ENCODE data around the gene PIEZO2.

Gene PIEZO2

DNA sequence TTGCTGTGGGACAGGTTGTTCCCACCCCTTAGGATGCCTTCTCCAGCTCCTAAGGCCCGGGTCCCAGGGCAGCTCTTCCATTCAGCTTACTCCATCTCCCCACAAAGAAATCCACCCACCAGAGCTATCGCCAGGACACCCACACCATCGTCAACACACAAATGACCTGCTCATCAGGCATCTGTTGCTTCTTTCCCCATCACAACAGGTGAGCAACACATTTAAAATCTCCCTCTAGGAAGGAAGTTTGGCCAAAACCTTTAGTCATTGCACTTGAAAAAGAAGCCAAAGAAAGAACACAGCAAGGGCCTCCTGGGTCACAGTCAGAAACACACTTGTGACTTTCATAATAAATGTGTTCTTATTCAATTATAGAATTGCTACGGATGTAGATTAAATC lies 289.0 kb downstream of the PIEZO2 start:
- ATAC-seq: no peak
- no peak for TF ChIP-seq GLIS3 (CRISPR knock-in tag; IDR thresholded peaks at IDR 0.05)
- TF ChIP-seq, protein P1, sequence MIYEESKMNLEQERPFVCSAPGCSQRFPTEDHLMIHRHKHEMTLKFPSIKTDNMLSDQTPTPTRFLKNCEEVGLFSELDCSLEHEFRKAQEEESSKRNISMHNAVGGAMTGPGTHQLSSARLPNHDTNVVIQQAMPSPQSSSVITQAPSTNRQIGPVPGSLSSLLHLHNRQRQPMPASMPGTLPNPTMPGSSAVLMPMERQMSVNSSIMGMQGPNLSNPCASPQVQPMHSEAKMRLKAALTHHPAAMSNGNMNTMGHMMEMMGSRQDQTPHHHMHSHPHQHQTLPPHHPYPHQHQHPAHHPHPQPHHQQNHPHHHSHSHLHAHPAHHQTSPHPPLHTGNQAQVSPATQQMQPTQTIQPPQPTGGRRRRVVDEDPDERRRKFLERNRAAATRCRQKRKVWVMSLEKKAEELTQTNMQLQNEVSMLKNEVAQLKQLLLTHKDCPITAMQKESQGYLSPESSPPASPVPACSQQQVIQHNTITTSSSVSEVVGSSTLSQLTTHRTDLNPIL (CRISPR knock-in tag; IDR thresholded peaks at IDR 0.05; ENCODE audit: low read depth): no peak
- TF ChIP-seq ZFP30 (CRISPR knock-in tag; IDR thresholded peaks at IDR 0.05): no peak

DNA sequence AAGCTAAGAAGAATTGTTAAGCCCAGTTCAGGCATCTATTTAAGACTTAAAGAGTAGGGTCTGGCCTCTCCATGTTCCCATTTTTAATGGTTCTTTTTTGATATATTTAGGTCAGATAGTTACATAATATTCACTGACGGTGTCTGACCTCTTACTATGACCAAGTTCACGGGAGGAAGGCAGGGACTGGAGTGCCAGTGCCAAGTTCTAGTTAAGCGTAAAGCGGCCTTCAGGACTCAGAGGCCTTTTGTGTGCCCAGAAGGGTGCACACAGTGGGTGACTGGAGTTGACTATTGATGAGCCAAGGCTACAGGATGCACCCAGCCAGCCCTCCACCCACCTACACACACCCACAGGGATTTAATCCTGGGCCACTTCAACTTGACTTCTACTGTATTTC lies 290.9 kb downstream of the PIEZO2 start:
- no peak for ATAC-seq

DNA sequence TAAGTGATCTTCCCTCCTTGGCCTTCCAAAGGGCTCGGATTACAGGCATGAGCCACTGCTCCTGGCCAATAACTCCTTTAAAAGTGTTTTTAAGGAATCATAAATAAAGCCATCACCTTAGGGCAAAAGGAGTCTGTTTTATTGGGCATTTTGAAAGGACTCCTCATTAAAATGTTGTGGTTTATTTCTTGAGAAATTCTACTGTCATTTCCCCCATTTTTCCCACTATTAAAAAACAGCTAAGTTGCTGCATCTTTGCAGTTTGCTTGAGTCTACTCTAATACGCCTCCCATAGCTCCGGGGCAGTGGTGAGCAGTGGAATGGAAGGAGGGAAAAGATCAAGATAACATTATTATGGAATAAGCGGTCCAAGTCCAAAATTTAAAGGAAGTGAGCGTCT lies 293.2 kb downstream of the PIEZO2 start:
- ATAC-seq: no peak
- TF ChIP-seq, protein P2, sequence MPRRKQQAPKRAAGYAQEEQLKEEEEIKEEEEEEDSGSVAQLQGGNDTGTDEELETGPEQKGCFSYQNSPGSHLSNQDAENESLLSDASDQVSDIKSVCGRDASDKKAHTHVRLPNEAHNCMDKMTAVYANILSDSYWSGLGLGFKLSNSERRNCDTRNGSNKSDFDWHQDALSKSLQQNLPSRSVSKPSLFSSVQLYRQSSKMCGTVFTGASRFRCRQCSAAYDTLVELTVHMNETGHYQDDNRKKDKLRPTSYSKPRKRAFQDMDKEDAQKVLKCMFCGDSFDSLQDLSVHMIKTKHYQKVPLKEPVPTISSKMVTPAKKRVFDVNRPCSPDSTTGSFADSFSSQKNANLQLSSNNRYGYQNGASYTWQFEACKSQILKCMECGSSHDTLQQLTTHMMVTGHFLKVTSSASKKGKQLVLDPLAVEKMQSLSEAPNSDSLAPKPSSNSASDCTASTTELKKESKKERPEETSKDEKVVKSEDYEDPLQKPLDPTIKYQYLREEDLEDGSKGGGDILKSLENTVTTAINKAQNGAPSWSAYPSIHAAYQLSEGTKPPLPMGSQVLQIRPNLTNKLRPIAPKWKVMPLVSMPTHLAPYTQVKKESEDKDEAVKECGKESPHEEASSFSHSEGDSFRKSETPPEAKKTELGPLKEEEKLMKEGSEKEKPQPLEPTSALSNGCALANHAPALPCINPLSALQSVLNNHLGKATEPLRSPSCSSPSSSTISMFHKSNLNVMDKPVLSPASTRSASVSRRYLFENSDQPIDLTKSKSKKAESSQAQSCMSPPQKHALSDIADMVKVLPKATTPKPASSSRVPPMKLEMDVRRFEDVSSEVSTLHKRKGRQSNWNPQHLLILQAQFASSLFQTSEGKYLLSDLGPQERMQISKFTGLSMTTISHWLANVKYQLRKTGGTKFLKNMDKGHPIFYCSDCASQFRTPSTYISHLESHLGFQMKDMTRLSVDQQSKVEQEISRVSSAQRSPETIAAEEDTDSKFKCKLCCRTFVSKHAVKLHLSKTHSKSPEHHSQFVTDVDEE (CRISPR knock-in tag; IDR thresholded peaks at IDR 0.05): no peak
- no peak for TF ChIP-seq ZC3H10 (CRISPR knock-in tag; IDR thresholded peaks at IDR 0.05)
- TF ChIP-seq, protein P3, sequence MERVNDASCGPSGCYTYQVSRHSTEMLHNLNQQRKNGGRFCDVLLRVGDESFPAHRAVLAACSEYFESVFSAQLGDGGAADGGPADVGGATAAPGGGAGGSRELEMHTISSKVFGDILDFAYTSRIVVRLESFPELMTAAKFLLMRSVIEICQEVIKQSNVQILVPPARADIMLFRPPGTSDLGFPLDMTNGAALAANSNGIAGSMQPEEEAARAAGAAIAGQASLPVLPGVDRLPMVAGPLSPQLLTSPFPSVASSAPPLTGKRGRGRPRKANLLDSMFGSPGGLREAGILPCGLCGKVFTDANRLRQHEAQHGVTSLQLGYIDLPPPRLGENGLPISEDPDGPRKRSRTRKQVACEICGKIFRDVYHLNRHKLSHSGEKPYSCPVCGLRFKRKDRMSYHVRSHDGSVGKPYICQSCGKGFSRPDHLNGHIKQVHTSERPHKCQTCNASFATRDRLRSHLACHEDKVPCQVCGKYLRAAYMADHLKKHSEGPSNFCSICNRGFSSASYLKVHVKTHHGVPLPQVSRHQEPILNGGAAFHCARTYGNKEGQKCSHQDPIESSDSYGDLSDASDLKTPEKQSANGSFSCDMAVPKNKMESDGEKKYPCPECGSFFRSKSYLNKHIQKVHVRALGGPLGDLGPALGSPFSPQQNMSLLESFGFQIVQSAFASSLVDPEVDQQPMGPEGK (CRISPR knock-in tag; IDR thresholded peaks at IDR 0.05; ENCODE audit: borderline replicate concordance): no peak
- TF ChIP-seq PPARA (CRISPR knock-in tag; IDR thresholded peaks at IDR 0.05; ENCODE audit: borderline replicate concordance): no peak
- TF ChIP-seq OSR1 (CRISPR knock-in tag; IDR thresholded peaks at IDR 0.05): no peak
- TF ChIP-seq ESRRG (CRISPR knock-in tag; IDR thresholded peaks at IDR 0.05): no peak
- TF ChIP-seq CSDC2 (CRISPR knock-in tag; IDR thresholded peaks at IDR 0.05): no peak
- TF ChIP-seq TCF4 (CRISPR knock-in tag; IDR thresholded peaks at IDR 0.05; ENCODE audit: borderline replicate concordance): no peak

More for the DNA sequence above, 290.9 kb downstream of the PIEZO2 start:
- TF ChIP-seq ARNTL (CRISPR knock-in tag; IDR thresholded peaks at IDR 0.05; ENCODE audit: borderline replicate concordance, low read depth): no peak
- no peak for TF ChIP-seq ZFP30 (CRISPR knock-in tag; IDR thresholded peaks at IDR 0.05)
- TF ChIP-seq PPARA (CRISPR knock-in tag; IDR thresholded peaks at IDR 0.05; ENCODE audit: borderline replicate concordance): no peak
- TF ChIP-seq, protein P3 (CRISPR knock-in tag; IDR thresholded peaks at IDR 0.05; ENCODE audit: borderline replicate concordance): no peak
- TF ChIP-seq ZNF8 (CRISPR knock-in tag; IDR thresholded peaks at IDR 0.05): no peak
- TF ChIP-seq, protein P2 (CRISPR knock-in tag; IDR thresholded peaks at IDR 0.05): no peak
- no peak for TF ChIP-seq ZNF70 (CRISPR knock-in tag; IDR thresholded peaks at IDR 0.05)
- TF ChIP-seq OSR1 (CRISPR knock-in tag; IDR thresholded peaks at IDR 0.05): no peak
- TF ChIP-seq, protein P1 (CRISPR knock-in tag; IDR thresholded peaks at IDR 0.05; ENCODE audit: low read depth): no peak
- TF ChIP-seq RARB (CRISPR knock-in tag; IDR thresholded peaks at IDR 0.05): no peak
- TF ChIP-seq ZFP3 (CRISPR knock-in tag; IDR thresholded peaks at IDR 0.05): no peak
- TF ChIP-seq, protein P4, sequence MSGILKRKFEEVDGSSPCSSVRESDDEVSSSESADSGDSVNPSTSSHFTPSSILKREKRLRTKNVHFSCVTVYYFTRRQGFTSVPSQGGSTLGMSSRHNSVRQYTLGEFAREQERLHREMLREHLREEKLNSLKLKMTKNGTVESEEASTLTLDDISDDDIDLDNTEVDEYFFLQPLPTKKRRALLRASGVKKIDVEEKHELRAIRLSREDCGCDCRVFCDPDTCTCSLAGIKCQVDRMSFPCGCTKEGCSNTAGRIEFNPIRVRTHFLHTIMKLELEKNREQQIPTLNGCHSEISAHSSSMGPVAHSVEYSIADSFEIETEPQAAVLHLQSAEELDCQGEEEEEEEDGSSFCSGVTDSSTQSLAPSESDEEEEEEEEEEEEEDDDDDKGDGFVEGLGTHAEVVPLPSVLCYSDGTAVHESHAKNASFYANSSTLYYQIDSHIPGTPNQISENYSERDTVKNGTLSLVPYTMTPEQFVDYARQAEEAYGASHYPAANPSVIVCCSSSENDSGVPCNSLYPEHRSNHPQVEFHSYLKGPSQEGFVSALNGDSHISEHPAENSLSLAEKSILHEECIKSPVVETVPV (CRISPR knock-in tag; IDR thresholded peaks at IDR 0.05): no peak
- TF ChIP-seq, protein P5, sequence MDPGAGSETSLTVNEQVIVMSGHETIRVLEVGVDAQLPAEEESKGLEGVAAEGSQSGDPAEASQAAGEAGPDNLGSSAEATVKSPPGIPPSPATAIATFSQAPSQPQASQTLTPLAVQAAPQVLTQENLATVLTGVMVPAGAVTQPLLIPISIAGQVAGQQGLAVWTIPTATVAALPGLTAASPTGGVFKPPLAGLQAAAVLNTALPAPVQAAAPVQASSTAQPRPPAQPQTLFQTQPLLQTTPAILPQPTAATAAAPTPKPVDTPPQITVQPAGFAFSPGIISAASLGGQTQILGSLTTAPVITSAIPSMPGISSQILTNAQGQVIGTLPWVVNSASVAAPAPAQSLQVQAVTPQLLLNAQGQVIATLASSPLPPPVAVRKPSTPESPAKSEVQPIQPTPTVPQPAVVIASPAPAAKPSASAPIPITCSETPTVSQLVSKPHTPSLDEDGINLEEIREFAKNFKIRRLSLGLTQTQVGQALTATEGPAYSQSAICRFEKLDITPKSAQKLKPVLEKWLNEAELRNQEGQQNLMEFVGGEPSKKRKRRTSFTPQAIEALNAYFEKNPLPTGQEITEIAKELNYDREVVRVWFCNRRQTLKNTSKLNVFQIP (CRISPR knock-in tag; IDR thresholded peaks at IDR 0.05; ENCODE audit: borderline replicate concordance, low read depth): no peak
- TF ChIP-seq ESRRG (CRISPR knock-in tag; IDR thresholded peaks at IDR 0.05): no peak
- TF ChIP-seq CSDC2 (CRISPR knock-in tag; IDR thresholded peaks at IDR 0.05): no peak
- no peak for TF ChIP-seq SNAI2 (CRISPR knock-in tag; IDR thresholded peaks at IDR 0.05)
- TF ChIP-seq ZC3H10 (CRISPR knock-in tag; IDR thresholded peaks at IDR 0.05): no peak

Data from SK-N-SH treated with all-trans-retinoic acid at 6 μM for 48 hours (cell line).